ENCODE data around the gene RALGPS2.
A peak's percentile ranks its signal among the peaks of the same experiment; 100 is the strongest.

DNA sequence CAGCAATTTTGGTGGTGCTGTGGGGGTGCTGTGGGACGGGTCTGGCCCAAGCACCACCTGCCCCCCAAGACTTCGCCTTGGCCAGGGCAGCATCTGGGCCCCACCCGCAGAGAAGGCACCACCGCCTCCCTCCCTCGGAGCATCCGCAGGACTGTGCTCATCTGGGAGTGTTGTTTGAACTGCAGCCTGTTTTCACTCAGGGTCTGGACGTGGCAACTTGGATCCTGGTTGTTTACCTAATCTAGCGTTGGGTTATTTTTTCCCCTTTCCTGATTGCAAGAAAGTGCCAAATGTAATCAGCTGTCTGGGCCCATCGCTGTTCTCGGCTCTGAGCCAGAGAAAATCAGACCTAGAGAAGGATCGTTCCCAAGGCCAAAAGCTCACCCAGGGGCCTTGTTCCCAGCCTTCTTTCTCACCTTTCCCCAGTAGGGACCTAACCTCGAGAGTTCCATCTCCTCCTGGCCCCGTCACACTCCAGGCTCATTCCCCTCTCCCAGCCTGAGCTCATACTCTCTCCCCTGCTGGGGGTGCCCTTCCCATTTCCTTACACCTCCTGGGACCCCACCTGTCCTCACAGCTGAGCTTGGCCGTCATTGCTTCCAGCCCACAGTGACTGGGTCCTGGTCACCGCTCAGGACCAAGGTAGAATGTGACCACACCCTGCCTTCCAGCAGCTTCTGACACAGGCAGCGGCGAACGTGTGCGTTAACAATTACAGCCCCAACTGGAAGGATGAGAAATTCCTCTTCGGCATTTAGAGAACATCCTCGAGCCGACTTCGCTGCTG, 228.7 kb downstream of the RALGPS2 start:
- no peak for TF ChIP-seq POLR2A (IDR thresholded peaks at IDR 0.05)
- TF ChIP-seq, protein P1, sequence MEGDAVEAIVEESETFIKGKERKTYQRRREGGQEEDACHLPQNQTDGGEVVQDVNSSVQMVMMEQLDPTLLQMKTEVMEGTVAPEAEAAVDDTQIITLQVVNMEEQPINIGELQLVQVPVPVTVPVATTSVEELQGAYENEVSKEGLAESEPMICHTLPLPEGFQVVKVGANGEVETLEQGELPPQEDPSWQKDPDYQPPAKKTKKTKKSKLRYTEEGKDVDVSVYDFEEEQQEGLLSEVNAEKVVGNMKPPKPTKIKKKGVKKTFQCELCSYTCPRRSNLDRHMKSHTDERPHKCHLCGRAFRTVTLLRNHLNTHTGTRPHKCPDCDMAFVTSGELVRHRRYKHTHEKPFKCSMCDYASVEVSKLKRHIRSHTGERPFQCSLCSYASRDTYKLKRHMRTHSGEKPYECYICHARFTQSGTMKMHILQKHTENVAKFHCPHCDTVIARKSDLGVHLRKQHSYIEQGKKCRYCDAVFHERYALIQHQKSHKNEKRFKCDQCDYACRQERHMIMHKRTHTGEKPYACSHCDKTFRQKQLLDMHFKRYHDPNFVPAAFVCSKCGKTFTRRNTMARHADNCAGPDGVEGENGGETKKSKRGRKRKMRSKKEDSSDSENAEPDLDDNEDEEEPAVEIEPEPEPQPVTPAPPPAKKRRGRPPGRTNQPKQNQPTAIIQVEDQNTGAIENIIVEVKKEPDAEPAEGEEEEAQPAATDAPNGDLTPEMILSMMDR (IDR thresholded peaks at IDR 0.05): no peak
- peak in 1 of 2 donors; percentile 5 for TF ChIP-seq EP300 (IDR thresholded peaks at IDR 0.05)

Measured in tibial nerve (tissue), 4 donors.